T follicular helper cell (primary cell): Measurements from ENCODE around the gene LXN.
A peak's percentile ranks its signal among the peaks of the same experiment; 100 is the strongest.
"Not testable (repeated sequence)": the region's sequence is repeated elsewhere in the genome, so short reads cannot be mapped to it uniquely, and the experiment has no call there.

Source experiments
- DNase-seq: peaks from one replicate; pipeline ENCODE4 v3.0.0-alpha.2; 2020; ENCODE audit warnings: low read depth
- total RNA-seq, 2 experiments: gene quantifications; one replicate each; lab custom pipeline; 2026; lab: John Stamatoyannopoulos, UW

The LXN gene, protein sequence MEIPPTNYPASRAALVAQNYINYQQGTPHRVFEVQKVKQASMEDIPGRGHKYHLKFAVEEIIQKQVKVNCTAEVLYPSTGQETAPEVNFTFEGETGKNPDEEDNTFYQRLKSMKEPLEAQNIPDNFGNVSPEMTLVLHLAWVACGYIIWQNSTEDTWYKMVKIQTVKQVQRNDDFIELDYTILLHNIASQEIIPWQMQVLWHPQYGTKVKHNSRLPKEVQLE
- 3.7 to 8.9 reads per million in 2 experiments for total RNA-seq

DNA sequence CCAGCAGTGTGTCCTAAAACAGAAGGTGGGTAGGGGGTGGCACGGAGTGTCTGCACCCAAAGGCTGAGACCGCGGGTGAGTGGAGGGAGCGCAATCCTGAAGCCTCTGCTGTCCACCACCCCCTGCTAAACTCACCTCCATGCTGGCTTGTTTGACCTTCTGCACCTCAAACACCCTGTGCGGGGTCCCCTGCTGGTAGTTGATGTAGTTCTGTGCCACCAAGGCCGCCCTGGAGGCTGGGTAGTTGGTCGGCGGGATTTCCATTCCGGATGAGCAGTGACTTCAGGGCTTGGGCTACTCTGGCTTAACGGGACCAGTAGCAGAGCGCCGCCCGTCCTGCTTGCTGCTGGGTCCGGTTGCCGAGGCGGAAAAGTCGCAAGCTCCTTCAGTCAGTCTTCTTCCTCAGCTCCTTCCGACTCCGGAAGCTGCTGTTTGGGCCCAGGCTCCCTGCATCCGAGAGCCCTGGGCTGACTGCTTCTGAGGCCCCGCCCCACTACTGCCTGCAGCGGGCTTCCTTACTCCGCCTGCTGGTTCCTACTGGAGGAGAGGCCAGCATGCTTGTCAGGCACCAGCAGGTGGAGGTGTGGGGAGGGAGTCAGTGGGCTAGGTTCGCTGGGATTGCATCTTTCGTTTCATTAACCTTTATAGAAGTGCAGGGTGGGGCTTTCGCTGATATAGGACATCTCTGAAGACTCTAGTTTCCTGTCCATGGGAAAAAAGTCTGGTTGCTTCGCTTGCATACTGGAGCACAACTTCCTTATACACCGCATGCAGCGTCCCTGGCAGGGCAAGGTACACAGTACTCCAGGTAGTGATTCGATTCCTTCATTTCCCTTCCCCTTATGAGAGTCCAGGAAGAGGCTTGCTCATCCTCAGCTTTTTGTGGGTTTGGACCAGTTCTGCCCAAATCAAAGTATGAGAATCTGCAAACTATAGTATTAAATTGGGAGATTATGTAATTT lies at the start of gene LXN:
Gene LXN (minus strand): TSS at position 434 of the 962 bp plus-strand sequence. CDS start 170 bp downstream, at position 264.
- DNase-seq, result peak; percentile 79

- no peak for DNase-seq
These were observed 49.7 kb upstream of the LXN start for GRCh38 chr3:158722108-158722507.

DNA sequence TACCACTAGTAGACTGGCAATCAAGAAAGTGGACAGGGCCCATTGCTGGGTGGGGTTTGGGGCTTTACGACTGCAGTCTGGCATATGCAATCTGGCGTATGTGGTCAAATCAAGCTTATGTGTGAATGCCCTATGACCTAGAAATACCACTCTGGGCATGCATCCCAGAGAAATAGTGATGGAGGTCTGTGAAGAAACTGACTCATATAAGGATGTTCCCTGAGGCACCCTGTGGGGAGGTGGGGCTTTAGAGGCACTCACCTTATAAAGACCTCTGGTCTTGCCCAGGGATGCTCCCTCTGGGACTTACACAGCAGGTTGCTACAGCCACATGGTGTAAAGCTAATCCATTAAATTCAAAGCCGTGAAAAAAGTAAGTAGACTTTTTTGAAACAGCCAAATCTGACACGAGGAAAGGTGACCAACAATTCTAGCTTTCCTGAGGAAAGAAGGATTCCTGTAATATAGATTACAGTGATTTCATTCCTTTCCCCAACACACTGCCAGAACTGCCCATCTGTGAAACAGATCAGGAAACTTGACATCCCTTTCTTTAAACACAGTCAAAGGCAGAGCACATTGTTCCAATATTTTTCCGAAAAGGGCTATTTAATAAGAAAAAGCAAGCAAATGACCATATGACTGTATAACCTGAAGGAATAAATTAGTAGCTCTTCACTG lies 46.2 kb upstream of the LXN start:
- DNase-seq, result no peak

GRCh38 chr3:158717576-158717975 lies 45.1 kb upstream of the LXN start:
- no peak for DNase-seq

GRCh38 chr3:158713094-158713499 lies 40.6 kb upstream of the LXN start:
- DNase-seq, result no peak

DNA sequence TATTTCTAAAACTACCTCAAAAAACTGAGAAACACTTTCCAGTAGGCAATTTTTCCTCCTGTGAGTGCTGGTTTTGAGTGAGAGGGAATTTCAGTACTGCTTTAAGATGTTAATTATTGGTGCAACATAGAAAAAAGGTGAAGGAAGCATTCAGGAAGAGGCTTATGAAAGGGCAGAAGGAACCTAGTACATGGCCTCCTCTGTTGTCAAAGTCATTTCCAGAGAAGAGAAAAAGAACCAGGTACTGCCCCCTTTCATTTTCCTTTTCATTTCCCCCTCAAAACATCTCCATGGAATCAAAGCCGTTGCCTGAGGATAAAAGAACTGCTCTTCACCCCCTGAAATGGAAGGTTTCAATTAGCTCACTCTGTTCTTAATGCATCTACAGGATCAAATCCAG lies 40.0 kb upstream of the LXN start:
- DNase-seq, result no peak

DNA sequence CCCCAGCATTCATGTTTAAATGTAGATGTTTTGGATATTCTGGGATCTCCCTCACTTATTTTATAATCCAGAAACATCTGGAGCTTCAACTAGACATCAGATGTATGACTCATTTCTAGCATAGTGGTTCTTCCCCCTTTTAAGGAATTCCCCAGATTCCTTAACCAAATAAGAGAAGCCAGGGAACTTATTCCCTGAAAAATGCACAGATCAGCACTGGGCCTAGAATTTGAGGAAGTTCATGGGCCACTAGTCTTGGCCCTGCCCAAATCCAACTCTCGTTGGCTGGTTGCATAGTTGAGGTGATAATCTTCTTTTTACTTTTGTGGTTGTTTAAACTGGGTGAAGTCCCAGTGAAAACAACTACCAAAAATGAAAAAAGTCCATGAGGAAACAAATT lies 39.4 kb upstream of the LXN start:
- no peak for DNase-seq

DNA sequence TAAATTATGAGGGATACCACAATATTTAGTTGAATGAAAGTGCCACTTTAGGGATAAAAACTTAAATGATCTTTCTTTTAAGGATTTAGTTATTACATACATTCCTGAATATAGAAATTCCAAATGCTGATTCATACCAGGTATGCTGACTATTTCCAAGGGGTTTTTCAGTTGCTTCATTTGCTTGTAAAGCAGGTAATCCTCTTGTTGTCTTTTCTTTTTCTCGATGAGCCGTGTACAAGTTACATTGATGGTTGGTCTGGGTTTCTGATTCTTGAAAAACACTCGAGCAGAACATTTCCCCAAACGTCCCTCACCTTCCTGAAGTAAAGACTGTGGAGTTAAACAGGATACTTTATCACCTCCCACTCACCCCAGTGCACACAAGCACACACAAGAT lies 38.2 kb upstream of the LXN start:
- no peak for DNase-seq

DNA sequence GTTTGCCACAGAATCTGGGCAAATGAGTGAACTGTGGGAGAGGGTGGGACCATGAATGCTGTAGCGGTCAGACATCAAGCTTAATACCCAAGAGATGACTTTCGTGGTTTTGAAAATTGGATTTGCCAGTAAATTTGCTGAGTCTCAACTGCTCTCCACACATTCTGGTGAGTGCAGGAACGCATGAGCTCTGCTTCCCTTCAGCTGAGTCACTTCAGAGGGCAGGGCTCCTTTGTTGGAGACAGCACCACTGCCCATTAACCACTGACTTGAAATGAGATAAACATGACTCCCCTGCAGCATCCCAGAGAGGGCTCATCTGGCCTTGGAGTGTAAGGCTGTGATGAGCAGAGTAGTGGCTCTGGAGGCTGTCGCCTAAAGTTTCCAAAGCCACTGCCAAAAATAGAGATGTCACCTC lies 37.2 kb upstream of the LXN start:
- DNase-seq, result no peak

GRCh38 chr3:158703566-158703965 lies 31.1 kb upstream of the LXN start:
- no peak for DNase-seq

GRCh38 chr3:158702815-158703481 lies 30.5 kb upstream of the LXN start:
- no peak for DNase-seq

DNA sequence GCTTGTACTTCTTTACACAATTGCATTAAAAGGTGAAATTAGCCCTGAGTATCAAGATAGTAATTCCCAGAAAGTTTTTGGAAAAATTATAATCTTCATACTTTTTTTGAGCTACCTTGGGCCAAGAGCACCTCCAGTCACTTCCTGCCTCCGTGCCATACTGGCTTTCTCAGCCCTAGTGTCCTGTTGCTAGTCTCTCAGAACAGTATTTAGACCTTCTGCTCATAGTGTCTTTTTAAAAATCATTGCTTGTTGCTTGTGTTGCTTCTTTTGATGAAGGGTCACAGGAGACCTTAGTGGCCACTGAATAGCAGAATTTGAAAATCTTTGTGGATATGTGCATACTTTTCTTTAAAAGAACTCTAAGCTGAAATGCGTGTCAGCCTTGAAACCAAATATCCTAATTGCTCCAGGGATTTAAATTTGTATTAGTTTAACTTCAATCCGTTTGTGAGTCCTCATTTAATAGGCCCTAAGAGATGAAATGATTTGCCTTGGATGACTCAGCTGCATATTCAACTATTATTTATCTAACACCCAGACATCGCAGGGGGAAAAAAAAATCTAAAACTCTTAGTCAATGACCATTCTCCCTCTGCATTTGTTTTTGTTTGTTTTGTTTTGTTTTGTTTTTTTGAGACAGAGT lies 29.1 kb upstream of the LXN start:
- DNase-seq, result no peak

DNA sequence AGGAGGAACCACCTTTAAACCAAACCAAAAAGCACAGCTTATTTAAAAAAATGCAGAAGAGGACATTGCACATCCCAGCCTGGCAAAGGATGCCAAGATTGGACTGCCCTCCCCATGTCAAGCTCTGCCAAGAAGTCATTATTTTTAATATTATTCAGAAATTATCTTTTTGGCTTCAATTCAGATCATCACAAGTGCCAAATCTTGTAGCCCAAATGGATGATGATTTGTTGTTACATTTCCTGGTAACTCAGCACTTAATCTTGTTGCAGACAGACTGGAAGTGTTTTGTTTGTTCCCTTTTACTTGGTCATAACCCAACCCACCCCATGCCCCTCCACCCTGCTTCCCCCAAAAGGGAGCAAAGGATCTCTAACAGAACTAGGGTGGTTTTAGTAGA lies 28.1 kb upstream of the LXN start:
- no peak for DNase-seq

DNA sequence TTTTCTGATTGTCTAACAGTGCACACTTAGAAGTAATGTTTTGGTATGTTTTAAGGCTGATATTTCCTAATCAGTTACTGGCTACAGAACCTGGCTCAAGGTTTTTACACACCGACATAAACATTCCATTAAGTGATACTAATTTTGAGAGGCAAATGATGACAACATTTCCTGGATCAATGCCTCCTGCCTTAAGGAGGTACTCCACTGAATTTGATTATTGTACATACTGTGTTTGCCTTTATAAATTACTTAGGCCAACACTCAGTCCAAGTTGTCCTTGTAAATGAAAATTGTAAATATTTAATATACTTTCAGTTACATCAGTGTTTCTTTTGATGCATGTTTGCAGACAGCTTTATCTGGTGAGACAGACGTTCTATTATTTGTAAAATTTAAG lies 24.2 kb upstream of the LXN start:
- DNase-seq, result no peak

DNA sequence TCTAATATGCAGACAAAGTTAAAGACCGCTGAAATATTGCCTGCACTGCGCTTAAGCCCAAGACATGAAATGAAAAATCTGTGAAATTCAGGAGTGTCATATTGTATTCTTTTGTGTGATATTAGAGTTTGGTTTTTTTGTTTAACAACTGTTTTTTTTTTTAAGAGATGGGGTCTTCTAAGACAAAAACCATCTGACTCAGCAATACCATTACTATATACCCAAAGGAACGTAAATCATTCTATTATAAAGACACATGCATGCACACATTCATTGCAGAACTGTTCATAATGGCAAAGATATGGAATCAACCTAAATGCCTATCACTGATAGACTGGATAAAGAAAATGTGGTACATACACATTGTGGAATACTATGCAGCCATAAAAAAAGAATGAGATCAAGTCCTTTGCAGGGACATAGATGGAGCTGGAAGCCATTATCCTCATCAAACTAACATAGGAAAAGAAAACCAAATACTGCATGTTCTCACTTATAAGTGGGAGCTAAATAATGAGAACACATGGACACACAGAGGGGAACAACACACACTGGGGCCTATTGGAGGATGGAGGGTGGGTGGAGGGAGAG lies 21.5 kb upstream of the LXN start:
- not testable (repeated sequence) for DNase-seq

GRCh38 chr3:158685159-158685558 lies 12.7 kb upstream of the LXN start:
- DNase-seq, result no peak

- no peak for DNase-seq
These were observed 10.9 kb upstream of the LXN start for GRCh38 chr3:158683230-158683962.

DNA sequence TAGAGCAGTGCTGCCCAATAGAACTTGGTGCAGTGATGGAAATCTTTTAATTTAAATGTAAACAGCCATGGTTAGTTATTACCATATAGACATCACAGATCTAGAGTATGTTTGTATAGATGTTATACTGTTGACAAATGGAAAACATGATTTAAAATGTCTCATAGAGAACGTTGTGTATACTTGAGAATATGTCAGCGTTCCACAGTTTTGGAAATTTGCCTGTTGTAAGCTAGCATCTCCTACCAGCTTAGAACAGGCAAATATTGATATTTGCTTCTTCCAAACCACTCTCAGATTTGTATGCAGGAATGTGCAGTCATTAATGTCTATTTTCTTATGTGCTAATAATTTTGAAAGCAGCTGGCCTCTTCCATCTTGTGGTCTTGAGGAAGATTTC lies 8.4 kb upstream of the LXN start:
- no peak for DNase-seq

DNA sequence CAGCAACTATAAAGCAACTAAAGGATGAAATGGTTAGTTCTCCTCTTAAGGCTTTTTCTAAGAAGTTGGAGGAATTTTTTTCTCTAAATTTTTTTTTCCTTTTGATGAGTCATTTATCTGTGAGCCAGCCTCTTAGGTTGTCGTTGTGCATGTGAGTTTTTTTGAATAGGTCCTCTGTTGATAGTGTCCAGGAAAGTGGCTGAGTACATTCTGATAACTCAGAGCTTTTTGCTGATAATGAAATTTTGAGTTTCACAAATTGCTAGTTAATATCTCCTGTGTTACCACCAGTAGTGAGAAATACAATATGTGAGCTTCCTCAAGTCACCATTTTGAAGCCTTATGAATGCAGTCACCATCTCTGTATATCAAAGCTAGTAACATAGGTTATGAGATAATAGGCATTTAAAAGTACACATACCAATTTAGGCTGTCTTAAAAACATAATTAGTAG lies 7.1 kb upstream of the LXN start:
- DNase-seq, result no peak

GRCh38 chr3:158678687-158679086 lies 6.2 kb upstream of the LXN start:
- no peak for DNase-seq
